HG03280 (cell line): ENCODE data around the gene TCF25.
"Not testable (repeated sequence)": the region's sequence is repeated elsewhere in the genome, so short reads cannot be mapped to it uniquely, and the experiment has no call there.

Experiments
- ATAC-seq: cut with Tn5 transposase; IDR thresholded peaks from one replicate; pipeline ENCODE4 v1.9.1; 2021; ENCODE audit warnings: mild to moderate bottlenecking, moderate library complexity; ENCODE audit not compliant: unreplicated experiment

TCF25 gene

DNA sequence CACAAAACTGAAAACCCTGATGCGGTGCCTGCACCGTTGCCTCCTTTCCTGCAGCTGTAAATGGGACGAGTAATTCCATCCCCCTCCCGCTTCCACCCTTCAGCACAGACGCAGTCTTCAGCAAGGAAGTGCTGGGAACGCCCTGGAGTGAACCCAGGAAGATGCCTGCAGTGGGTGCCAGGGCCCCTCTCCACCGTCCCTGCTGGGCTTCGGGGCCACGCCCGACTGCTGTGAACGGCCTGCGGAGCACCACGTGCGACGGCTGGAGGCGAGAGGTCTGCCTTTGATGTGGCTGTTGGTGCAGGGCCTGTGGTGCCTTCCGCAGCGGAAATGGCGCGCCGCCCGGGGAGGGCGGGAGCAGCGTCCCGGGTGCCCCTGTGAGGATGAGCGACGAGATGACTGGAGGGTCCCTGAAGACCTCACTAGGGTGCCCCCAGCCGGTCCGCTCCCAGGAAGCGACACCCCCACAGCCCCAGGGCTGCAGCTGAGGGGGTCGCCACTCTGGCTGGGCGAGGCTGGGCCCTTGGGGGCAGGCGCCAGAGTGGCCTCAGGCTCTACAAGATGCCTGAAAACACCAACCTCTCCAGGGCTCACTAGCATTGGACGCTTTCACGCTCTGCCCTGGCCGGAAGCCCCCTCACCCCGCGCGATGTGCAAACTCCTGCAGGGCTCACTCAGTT is 44.5 kb downstream of the TCF25 start:
- ATAC-seq = peak; percentile 79

DNA sequence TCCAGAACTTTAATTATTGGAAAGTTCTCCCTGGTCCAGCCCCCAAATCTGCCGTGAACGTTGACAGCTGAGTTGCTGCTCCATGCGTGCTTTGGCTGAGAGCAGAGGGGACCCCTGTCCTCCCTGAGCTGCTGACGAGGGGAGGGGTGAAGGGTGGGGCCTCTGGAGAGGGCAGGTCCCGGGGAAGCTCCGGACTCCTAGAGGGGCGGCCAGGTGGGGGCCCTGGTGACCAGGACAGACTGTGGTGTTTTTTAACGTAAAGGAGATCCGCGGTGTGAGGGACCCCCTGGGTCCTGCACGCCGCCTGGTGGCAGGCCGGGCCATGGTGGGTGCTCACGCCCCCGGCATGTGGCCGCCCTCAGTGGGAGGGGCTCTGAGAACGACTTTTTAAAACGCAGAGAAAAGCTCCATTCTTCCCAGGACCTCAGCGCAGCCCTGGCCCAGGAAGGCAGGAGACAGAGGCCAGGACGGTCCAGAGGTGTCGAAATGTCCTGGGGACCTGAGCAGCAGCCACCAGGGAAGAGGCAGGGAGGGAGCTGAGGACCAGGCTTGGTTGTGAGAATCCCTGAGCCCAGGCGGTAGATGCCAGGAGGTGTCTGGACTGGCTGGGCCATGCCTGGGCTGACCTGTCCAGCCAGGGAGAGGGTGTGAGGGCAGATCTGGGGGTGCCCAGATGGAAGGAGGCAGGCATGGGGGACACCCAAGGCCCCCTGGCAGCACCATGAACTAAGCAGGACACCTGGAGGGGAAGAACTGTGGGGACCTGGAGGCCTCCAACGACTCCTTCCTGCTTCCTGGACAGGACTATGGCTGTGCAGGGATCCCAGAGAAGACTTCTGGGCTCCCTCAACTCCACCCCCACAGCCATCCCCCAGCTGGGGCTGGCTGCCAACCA is 45.3 kb downstream of the TCF25 start, which contains the start of gene MC1R:
MC1R (plus strand) TSS at position 410 of the 895 bp plus-strand sequence; CDS start at position 807, 397 bp downstream.
- no peak for ATAC-seq

GRCh38 chr16:89919535-89920406 is 46.4 kb downstream of the TCF25 start:
- no peak for ATAC-seq

GRCh38 chr16:89920723-89921122 is 47.3 kb downstream of the TCF25 start:
- no peak for ATAC-seq

- ATAC-seq = no peak
Observed at GRCh38 chr16:89921131-89921701, 47.8 kb downstream of the TCF25 start.

GRCh38 chr16:89921702-89922476 is 48.5 kb downstream of the TCF25 start:
- no peak for ATAC-seq

- ATAC-seq = no peak
Observed at GRCh38 chr16:89922477-89922883, 49.1 kb downstream of the TCF25 start.

- peak; percentile 46 for ATAC-seq
Observed at GRCh38 chr16:89922884-89923639, 49.7 kb downstream of the TCF25 start, which contains the start of gene TUBB3. TSS of gene TUBB3 (plus strand) at chr16:89923342. CDS start at chr16:89923402, 60 bp downstream.

- ATAC-seq = no peak
Observed at GRCh38 chr16:89923640-89924296, 50.4 kb downstream of the TCF25 start.

- no peak for ATAC-seq
Observed at GRCh38 chr16:89924297-89924924, 51.0 kb downstream of the TCF25 start.

GRCh38 chr16:89924925-89925307 is 51.5 kb downstream of the TCF25 start:
- ATAC-seq = no peak

DNA sequence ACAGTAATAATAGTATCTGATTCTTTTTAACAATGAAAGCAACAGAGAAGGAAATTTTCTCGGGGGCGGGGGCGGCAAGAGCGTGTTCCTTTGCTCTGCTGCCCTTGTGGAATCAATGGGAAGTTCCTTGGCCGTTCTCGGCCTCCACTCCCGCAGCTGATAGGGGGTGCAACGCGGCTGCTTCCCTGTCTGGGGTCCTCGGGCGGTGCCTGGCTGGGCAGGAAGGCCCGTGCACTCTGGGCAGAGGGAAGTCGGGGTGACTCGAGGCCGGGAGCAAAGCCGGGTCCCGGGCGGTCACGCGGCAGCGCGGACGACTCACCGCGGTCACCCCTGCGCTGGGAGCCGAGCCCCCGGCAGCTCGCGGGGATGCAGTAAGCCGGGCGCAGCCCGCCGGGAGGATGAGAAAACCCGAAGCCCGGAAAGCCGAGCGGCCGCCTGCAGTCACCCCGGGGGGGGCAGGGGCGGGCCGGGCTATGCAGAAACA is 52.2 kb downstream of the TCF25 start:
- ATAC-seq = no peak

DNA sequence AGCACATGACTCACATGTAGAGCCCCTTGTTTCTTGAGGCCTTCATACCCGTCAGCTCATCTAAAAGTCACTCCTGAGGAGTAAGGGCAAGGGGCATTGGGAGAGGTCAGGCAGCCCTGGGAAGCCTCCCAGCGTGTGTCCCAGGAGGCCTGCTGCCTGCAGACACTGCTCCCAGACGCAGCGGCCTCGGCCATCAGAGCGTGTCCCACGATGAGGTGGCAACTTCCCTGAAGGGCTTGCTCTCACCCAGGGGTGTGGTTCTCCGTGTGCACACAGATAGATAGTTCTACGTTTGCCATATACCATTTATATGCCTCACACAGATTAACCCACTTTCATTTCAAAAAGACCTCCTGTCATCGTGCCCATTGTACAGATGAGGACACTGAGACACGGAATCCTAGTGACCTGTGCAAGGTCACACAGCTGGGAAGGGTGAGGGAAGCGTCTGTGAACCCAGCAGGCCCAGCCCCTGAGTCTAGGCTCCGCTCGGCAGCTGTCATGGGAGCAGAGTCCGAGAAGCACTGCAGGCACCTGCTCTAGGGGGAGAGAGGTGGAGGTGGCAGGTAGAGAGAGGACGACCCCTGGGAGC is 58.0 kb downstream of the TCF25 start:
- no peak for ATAC-seq

- no peak for ATAC-seq
Observed at GRCh38 chr16:89931964-89932363, 58.6 kb downstream of the TCF25 start.

- ATAC-seq = not testable (repeated sequence)
Observed at GRCh38 chr16:89934019-89934418, 60.6 kb downstream of the TCF25 start.

GRCh38 chr16:89934611-89935553 is 61.5 kb downstream of the TCF25 start:
- ATAC-seq = no peak
